Lower leg skin (tissue), 3 donors: ENCODE results near the gene GSE1.

Experiments
- POLR2A ChIP-seq, 2 donors: fragments of 450-650 bp; IDR thresholded peaks; one replicate each; pipeline ENCODE4 v1.6.1; 2016 to 2017; ENCODE audit warnings: antibody characterized with exemption in 2 of 2, mild to moderate bottlenecking in 1 of 2, moderate library complexity in 1 of 2
- TF ChIP-seq, protein P1 (sequence below), 3 donors: fragments of 450-650 bp; IDR thresholded peaks; one replicate each; pipeline ENCODE4 v1.5.1; 2016; ENCODE audit warnings: antibody characterized with exemption in 3 of 3, mild to moderate bottlenecking in 3 of 3, moderate library complexity in 2 of 3

DNA sequence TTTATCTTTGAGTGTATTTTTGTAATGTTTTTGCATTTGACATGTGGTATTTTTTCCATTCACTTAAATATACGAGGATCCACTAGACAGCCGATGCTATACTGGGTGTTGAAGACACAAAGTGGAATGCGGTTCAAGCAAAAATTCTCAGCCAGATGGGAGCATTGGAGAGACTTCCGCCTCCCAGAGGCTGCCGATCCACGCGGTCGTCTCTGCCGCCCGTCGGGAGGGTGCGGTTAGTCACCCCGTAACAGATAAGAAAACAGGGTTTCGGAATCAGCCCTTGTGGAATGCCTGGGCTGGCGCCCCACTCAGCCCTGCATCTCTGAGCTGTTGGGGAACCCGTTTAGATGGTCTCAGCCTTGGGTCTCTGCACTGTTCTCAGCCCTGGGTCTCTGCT lies 7.3 kb downstream of the GSE1 start:
- TF ChIP-seq POLR2A (IDR thresholded peaks at IDR 0.05) = no peak
- TF ChIP-seq, protein P1, sequence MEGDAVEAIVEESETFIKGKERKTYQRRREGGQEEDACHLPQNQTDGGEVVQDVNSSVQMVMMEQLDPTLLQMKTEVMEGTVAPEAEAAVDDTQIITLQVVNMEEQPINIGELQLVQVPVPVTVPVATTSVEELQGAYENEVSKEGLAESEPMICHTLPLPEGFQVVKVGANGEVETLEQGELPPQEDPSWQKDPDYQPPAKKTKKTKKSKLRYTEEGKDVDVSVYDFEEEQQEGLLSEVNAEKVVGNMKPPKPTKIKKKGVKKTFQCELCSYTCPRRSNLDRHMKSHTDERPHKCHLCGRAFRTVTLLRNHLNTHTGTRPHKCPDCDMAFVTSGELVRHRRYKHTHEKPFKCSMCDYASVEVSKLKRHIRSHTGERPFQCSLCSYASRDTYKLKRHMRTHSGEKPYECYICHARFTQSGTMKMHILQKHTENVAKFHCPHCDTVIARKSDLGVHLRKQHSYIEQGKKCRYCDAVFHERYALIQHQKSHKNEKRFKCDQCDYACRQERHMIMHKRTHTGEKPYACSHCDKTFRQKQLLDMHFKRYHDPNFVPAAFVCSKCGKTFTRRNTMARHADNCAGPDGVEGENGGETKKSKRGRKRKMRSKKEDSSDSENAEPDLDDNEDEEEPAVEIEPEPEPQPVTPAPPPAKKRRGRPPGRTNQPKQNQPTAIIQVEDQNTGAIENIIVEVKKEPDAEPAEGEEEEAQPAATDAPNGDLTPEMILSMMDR (IDR thresholded peaks at IDR 0.05) = no peak
